NCI-H2196 (cell line): Measurements from ENCODE around the gene IQCK.
A peak's percentile ranks its signal among the peaks of the same experiment; 100 is the strongest.

Experiments used
- DNase-seq: peaks from one replicate; lab custom pipeline; 2025; ENCODE audit not compliant: unreplicated experiment; lab: John Stamatoyannopoulos, UW

Gene IQCK

DNA sequence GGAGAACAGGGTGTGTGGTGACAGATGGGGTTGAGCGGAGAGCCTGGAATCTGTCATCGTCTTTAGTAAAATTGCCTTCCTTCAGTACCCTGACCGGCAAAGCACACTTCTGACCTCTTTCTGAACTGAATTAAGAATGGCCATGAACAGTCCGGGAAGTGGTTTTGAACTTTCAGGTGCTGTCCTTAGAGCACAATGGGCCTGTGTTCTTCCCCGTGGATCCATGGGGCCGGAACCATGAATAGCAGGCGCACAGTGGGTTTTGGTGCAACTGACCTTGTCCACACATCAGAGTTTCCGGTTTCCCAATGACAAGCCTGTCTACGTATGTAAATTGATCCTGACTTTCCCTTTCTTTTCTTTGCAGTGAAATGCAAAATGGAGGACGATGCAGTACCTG lies 138.0 kb downstream of the IQCK start:
- no peak for DNase-seq

DNA sequence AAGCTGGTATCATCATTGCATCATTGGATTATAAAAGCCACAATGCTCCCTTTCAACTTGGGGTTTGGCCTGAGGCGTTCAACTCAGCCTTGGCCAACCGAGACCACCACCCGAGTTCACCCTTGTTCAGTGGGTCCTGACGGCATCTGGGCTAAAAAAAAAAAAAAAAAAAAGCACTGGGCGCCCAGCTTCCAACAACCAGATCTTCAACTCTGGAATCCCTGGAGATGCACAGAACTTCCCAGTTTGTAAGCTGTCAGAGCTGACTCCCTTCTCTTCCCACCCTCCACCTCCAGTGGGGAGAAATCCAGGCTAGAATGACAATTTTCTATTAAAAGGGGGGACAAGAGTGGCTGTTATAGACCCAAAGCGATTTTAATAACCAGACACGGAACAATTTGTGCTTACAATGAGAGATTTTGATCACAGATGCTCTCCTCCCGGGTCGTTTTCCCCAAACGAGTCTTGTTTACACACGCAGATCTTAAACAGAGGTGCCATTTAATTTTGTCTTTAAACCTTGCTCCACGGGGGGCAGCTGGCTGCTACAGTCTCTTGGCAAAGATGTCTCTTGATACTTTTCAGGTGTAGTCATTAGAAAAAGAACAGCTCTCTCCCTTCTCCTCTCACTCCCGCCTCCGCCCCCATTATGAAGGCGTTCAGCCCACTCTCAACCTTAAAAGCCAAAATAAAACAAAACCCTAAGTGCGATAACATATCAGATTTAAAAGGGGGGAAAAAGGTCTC lies 139.7 kb downstream of the IQCK start:
- DNase-seq = no peak

GRCh38 chr16:19858340-19859018 lies 140.4 kb downstream of the IQCK start:
- no peak for DNase-seq

DNA sequence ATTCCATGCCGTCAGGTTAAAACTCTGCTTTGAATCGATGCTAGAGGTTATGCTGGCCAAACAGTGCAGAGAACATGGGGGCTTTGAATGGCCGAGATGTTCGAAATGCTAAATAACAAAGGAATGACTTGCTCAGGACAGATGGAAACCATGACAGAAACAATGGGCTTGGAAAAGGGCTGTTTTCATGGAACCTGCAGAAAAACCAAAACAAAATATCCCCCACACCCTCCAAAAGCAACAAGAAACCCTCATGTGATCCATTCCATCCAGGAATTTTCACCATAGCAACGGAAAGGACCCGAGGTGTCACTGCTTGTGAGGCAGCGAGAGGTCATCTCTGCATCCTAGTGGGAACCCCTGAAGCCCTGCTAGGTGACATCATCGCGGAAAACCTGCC lies 141.1 kb downstream of the IQCK start:
- no peak for DNase-seq

- DNase-seq = no peak
Measured at GRCh38 chr16:19859603-19860002, 141.5 kb downstream of the IQCK start.

DNA sequence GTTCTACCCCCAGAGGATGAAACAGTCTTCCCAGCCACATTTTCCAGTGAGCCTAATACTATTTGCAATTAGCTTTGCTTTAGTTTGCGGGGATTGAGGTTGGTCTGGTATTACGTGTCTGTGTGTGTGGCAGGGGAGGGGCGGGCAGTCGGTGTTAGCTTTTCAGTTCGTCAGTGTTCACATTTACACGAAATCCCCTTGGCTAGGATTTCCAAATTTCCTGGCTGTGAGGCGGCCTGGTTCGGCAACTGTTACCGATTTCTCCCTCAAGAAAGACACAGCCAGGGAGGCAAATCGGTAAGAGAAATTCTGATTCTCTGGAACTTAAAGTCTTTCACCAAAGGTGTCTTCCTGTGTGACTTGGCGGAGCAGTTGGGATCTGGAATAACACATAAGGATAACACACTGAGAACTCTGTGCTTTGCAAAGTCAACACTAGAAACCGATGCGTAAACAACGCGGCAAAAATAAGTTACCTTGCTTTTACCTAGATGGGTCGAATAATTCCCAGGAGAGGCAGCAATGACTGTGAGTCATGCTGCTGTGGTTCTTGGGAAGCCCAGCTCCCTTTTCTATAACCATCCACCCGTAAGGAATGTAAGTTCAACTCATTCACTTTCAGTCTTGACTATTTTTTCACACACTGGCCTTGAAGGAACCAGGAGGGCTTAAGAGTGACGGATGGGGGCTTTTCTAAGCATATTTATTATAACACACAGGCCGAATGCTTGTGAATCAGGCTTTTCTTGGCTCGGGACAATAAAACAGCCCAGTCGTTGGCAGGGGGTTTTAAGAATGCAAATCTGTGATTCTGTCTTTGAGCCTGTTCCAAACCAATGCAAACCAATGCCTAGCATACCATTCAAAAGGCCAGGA lies 142.3 kb downstream of the IQCK start:
- no peak for DNase-seq

- no peak for DNase-seq
Measured at GRCh38 chr16:19861133-19861532, 143.1 kb downstream of the IQCK start.

GRCh38 chr16:19861811-19862327 lies 143.8 kb downstream of the IQCK start:
- no peak for DNase-seq

- DNase-seq = no peak
Measured at GRCh38 chr16:19863990-19864389, 145.9 kb downstream of the IQCK start.

- DNase-seq = no peak
Measured at GRCh38 chr16:19864566-19864965, 146.5 kb downstream of the IQCK start.

DNA sequence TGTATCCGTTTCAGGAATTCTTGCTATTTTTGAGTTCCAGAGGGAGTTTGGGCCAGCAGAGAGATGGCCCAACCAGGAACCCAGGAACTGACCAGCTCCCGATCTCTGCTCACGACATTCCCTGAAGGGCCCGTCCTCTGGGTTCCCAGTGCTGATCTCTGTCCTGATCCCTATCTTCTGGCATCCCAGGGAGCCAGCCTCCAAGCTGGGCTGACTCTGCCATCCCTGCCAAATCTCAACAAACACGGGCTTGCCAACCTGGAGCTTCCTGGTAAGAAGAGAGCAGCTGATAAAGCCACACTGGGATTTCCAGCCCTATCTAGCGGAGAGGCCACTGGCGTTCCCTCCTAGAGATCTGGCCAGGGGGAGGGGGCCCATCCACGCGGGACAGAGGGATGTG lies 150.3 kb downstream of the IQCK start:
- DNase-seq = no peak

DNA sequence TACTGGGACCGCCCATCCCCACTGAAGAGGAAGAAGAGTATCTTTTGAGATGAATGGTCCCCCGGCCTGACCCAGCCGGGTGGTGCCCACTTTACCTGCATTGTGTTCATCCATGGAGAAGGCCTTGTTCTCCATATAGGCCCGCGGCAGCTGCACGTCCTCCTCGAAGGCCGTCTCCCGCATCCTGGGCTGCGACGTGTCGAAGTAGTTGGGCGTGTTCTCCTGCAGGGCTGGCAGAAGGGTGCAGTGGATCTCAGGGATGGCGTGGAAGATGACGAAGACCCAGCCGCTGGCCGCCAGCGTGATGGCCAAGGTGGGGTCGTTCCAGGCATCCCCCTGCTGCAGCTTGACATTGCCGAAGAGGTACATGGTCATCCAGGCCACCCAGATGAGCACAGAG lies 153.7 kb downstream of the IQCK start:
- DNase-seq = no peak

DNA sequence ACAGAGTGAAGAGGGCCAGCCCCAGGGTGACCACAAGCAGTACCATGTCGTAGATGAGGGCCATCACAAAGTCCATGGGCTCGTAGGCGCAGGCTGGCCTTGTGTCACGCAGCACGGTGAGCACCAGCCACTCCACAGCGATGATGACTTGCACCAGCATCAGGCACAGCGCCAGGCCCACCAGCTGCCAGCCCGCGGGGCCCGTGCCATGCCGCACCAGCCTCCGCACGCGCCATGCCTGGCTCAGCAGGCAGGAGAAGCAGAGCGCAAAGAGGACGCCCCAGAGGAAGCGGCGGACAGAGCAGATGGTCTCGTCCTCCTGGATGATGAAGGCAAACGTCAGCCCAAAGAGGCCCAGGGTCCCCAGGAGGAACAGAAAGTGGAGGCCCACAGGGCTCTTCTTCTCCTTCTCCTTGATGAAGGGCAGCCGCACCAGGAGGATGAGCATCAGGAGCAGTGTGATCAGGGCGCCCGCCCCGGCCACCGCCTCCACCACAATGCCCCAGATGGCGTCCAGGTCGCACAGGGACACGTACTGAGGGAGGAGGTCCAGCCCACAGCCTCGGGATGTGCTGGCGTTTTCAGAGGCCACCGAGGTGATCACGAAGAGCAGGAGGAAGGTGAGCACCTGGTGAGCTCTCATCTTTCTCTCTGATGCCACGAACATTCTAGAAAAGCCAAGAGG lies 154.2 kb downstream of the IQCK start:
- no peak for DNase-seq

GRCh38 chr16:19872935-19873334 lies 154.9 kb downstream of the IQCK start:
- DNase-seq = no peak

DNA sequence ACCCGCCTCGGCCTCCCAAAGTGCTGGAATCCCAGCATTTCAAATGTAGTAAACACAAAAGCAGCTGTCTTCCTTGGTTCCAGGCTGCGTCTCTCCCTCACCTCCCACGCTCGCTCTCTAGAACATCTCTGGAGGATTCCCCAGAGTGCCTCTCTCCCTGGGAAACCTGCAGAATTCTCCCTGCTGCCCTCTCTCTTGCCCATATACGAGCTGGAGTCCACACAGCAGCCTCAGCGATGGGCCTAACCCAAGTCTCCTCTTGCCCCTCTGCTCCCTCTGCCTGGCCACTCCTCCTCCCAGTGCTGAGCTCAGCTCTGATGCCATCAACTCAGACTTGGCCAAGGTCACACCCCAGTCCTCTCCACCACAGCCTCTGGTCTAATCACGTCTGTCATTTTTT lies 156.0 kb downstream of the IQCK start:
- DNase-seq = no peak

- no peak for DNase-seq
Measured at GRCh38 chr16:19874851-19875546, 156.9 kb downstream of the IQCK start.

DNA sequence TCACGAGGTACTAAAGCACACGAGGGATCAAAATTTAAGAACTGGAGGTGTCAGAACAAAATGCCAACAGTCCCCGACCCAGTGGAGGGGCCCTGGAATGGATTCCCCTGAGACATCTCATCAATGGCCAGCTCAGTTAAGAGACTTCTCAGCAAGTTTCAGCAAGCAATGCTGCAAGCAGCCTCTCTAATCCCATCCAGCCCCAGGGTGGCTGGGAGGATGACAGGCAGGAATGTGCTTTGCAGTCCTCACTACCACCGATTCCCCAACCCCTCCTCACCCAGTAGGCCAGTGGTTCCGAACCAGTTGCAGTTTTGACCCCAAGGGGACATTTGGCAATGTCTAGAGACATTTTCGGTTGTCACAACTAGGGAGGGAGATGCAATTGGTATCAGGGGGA lies 157.8 kb downstream of the IQCK start:
- DNase-seq = no peak

- no peak for DNase-seq
Measured at GRCh38 chr16:19876501-19877059, 158.5 kb downstream of the IQCK start.

DNA sequence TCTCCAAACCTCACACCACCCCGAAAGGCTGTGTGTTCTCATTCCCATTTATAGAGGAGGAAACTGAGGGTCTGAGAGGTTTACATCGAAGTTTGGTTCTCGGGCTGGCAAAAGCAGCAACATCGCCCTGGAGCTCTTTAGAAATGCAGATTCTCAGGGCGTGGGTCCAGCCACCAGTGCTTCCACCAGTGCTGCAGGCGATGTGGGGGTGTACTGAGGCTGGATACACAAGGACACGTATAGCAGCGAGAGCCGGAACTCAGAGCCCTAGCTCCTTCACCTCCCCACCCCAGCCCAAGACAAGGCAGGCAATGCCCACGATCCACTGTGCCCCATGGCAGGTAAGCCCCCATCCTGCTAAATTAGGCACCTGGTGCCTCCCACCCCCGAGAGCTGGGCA lies 160.7 kb downstream of the IQCK start:
- DNase-seq = no peak

DNA sequence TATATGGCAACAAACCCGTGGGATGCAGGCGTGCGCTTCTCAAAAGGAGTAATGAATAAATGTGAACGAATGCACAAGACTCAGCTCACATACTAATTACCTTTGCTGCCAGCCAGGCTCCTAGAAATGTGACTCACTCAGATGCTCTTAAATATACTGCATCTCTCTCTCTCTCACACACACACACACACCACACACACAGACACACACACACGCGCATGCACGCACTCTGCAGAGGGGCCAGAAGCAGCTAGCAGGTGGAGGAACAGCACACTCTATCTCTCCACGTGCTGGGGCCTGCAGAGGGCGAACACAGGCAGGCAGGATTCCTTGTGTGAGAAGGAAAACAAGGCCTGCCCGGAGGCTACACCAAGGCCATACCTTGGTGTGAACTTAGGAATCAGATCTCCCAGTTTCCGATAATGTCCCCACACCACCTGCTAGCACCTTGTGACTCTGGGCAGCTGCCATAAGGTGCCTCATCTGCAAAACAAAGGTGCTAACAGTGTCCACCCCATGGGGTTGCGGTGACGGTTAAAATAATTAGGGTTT lies 161.2 kb downstream of the IQCK start:
- peak; percentile 93 for DNase-seq
